Kidney tubule cell (primary cell): ENCODE measurements around the gene FOXP1.
A peak's percentile ranks its signal among the peaks of the same experiment; 100 is the strongest.

Experiments used
- DNase-seq: peaks from one replicate; pipeline ENCODE4 v3.0.0-alpha.2; 2018; ENCODE audit warnings: low spot score

FOXP1 gene

GRCh38 chr3:71428841-71429596 lies 154.5 kb downstream of the FOXP1 start:
- peak; percentile 74 for DNase-seq

GRCh38 chr3:71425491-71426071 lies 157.9 kb downstream of the FOXP1 start:
- peak; percentile 84 for DNase-seq

GRCh38 chr3:71423151-71423906 lies 160.2 kb downstream of the FOXP1 start:
- DNase-seq, result peak; percentile 68

GRCh38 chr3:71421820-71422566 lies 161.5 kb downstream of the FOXP1 start:
- DNase-seq, result peak; percentile 57

- no peak for DNase-seq
These were observed 162.1 kb downstream of the FOXP1 start for GRCh38 chr3:71421475-71421819.

GRCh38 chr3:71419369-71419768 lies 164.2 kb downstream of the FOXP1 start:
- no peak for DNase-seq

GRCh38 chr3:71417791-71418190 lies 165.7 kb downstream of the FOXP1 start:
- DNase-seq, result no peak

- no peak for DNase-seq
These were observed 166.7 kb downstream of the FOXP1 start for GRCh38 chr3:71416876-71417275.

GRCh38 chr3:71415681-71416122 lies 167.8 kb downstream of the FOXP1 start:
- DNase-seq, result no peak

- DNase-seq, result no peak
These were observed 169.2 kb downstream of the FOXP1 start for GRCh38 chr3:71414189-71414927.

GRCh38 chr3:71413572-71413971 lies 170.0 kb downstream of the FOXP1 start:
- DNase-seq, result no peak

- no peak for DNase-seq
These were observed 174.2 kb downstream of the FOXP1 start for GRCh38 chr3:71409352-71409751.

GRCh38 chr3:71408903-71409302 lies 174.6 kb downstream of the FOXP1 start:
- DNase-seq, result no peak

GRCh38 chr3:71407823-71408222 lies 175.7 kb downstream of the FOXP1 start:
- DNase-seq, result no peak

- no peak for DNase-seq
These were observed 176.3 kb downstream of the FOXP1 start for GRCh38 chr3:71406972-71407810.

GRCh38 chr3:71402911-71403310 lies 180.6 kb downstream of the FOXP1 start:
- DNase-seq, result no peak

- DNase-seq, result no peak
These were observed 181.2 kb downstream of the FOXP1 start for GRCh38 chr3:71402280-71402679.

GRCh38 chr3:71401695-71402231 lies 181.8 kb downstream of the FOXP1 start:
- no peak for DNase-seq

GRCh38 chr3:71400986-71401451 lies 182.5 kb downstream of the FOXP1 start:
- no peak for DNase-seq

- DNase-seq, result no peak
These were observed 184.1 kb downstream of the FOXP1 start for GRCh38 chr3:71399478-71399877.
